ENCODE measurements around the gene PPIL6. TPM values are rescaled to one million over a fixed set of nuclear protein-coding genes. Genes with fewer than 3 reads are reported as not detected.

PPIL6 gene
- polyA plus RNA-seq, 1 donor from 2014 or later: 1.1 TPM

DNA sequence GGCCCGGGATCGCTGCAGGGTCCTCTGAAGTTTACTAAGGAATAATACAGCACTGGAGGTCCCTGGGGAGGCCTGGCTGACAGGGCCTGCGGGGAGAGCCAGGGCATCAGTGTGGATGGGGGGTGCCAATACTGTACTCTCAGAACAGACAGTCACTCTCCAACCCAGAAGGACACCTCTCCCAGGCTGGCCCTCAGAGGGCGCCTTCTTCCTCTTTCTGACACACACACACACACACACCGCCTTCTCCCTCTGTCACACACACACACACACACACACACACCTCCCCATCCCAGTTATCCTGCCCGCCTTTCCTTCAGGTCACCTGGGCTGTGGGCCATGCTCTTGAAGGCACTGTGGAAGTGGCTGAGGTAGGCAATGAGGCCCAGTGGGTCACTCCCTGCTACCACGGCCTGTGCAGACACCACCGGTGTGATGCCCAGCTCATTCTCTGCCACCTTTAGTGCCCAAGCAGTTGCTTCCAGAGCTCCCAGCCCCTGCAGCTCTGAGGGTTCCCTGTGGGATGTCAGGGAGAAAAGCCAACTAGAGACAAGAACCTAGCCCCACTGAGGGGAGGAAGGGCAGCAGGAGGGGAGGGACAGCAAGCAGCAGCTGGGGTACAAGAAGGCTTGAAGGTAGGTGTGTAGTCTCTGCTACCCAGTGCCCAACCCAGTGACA, 7.6 kb upstream of the PPIL6 start:
- Mint-ChIP-seq H3K9me3 (no peaks in the 10 kb centered on the region), H3K4me1 (peaks cover 27 to 37% (median 28%) of the 10 kb centered on the region in 3 donors), H3K27ac (peak overlapping the region; percentile 80 to 97 (median 87)), H3K36me3 (no peaks in the 10 kb centered on the region), H3K4me3 (peak overlapping the region; percentile 25 to 84 (median 48)), H3K27me3 (no peaks in the 10 kb centered on the region)

DNA sequence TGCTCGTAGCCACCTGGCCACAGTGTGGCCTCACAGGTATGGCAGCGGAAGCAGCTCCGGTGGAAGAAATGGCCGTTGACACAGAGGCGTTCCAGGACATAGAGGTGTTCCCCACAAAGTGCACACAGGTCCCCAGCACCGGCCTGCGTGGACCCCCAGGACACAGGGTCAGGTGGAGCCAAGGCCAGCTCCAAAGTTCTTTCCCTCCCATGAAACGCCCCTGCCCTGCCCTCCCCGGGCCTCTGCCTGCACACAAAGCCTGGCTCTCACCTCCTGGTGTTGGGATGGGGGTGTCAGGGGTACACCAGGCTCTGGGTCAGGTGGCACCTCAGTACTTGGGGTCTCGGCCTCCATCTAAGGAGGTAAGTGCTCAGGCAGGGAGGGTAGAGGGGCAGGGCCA, 6.7 kb upstream of the PPIL6 start:
- no peaks in the 10 kb centered on the region for H3K27me3 Mint-ChIP-seq
- peaks cover 31 to 40% (median 31%) of the 10 kb centered on the region in 3 donors for H3K4me1 Mint-ChIP-seq
- H3K4me3 Mint-ChIP-seq: peak overlapping the region in 1 of 4 donors; percentile 84
- no peaks in the 10 kb centered on the region for H3K9me3 Mint-ChIP-seq
- no peaks in the 10 kb centered on the region for H3K36me3 Mint-ChIP-seq
- H3K27ac Mint-ChIP-seq: peak overlapping the region in 2 of 3 donors; percentile 97 to 99

DNA sequence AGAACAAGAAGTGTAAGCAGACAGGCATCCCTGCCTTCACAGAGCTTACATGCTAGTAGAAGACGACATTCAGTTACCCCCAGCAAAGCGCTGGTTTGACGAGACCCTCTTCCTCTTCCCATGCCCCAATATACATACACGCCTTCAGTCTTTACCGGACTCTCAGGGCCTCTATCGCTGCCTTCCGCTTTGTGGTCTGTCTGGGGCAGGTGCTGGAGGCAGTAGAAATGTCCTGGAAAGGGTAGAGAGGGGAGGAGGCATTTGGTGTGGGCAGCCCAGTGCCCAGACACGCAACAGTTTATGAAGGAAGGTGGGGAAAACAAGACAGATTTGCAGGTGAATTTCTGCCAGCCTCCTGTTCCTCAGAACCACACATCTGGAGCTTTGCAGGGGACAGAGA, 6.1 kb upstream of the PPIL6 start:
- Mint-ChIP-seq H3K27ac (peak overlapping the region in 1 of 3 donors; percentile 99), H3K4me1 (peaks cover 32 to 41% (median 34%) of the 10 kb centered on the region in 3 donors), H3K9me3 (no peaks in the 10 kb centered on the region), H3K36me3 (no peaks in the 10 kb centered on the region), H3K27me3 (no peaks in the 10 kb centered on the region), H3K4me3 (peak overlapping the region in 1 of 4 donors; percentile 84)

DNA sequence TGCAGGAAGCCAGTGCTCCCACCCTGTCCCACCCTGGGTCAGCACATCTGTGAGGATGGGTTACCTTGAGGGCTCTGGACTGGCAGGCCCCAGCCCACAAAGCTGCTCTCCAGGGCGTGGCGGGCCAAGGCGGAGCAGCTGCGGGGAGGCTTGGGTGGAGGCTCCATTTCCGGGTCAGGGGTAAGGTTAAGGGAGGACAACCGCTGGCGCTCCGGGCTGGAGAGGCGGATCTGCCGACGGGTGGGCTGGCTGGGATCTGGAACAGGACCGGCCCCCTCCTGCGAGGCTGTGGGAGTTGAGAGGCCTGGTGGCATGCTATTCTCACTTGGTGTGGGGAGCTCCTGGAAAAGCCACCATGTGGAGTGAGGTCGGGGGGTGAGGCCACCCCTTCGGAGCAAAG, 5.6 kb upstream of the PPIL6 start:
- peak overlapping the region in 1 of 4 donors; percentile 84 for H3K4me3 Mint-ChIP-seq
- H3K4me1 Mint-ChIP-seq: peaks cover 36 to 42% (median 38%) of the 10 kb centered on the region in 3 donors
- H3K9me3 Mint-ChIP-seq: no peaks in the 10 kb centered on the region
- H3K36me3 Mint-ChIP-seq: no peaks in the 10 kb centered on the region
- peak overlapping the region in 1 of 3 donors; percentile 99 for H3K27ac Mint-ChIP-seq
- H3K27me3 Mint-ChIP-seq: no peaks in the 10 kb centered on the region

DNA sequence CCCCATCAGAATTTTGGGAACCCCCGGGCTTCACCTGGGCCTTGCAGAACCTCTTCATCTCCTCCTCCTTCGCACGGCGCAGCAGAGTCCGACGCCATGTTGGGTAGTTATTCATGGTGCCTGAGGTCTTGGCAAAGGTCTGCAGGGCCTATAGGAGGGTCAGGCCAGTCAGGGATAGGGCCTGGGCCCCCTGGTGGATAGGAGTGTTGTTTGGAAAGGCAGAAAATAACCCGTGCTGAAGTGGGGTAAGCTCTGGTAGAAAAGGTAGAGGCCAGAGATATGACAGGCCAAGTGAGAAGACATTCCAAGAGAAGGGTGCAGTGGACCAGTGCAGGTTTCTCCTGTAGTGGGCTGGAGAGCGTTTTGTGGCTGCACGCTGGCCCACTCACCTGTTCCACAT, 5.0 kb upstream of the PPIL6 start:
- no peaks in the 10 kb centered on the region for H3K27me3 Mint-ChIP-seq
- H3K9me3 Mint-ChIP-seq: no peaks in the 10 kb centered on the region
- H3K4me1 Mint-ChIP-seq: peaks cover 32 to 36% (median 34%) of the 10 kb centered on the region in 3 donors
- no peaks in the 10 kb centered on the region for H3K36me3 Mint-ChIP-seq
- peak overlapping the region in 1 of 3 donors; percentile 99 for H3K27ac Mint-ChIP-seq
- peak overlapping the region in 1 of 4 donors; percentile 99 for H3K4me3 Mint-ChIP-seq

DNA sequence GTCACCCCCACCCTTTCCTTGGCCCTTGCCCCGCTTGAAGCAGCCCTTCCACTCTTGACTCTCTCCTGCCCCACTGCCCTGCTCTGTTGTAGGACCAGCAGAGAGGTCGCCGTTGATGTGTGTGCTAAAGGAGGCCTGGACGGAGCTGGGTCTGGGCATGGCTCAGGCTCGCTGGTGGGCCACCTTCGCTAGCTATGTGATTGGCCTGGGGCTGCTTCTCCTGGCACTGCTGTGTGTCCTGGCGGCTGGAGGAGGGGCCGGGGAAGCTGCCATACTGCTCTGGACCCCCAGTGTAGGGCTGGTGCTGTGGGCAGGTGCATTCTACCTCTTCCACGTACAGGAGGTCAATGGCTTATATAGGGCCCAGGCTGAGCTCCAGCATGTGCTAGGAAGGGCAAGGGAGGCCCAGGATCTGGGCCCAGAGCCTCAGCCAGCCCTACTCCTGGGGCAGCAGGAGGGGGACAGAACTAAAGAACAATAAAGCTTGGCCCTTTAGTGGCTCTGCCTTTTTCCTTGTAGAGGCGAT, 3.1 kb upstream of the PPIL6 start:
- H3K9me3 Mint-ChIP-seq: no peaks in the 10 kb centered on the region
- peaks cover 23 to 33% (median 30%) of the 10 kb centered on the region in 3 donors for H3K4me1 Mint-ChIP-seq
- no peaks in the 10 kb centered on the region for H3K36me3 Mint-ChIP-seq
- H3K27ac Mint-ChIP-seq: peak overlapping the region; percentile 73 to 99 (median 73)
- H3K4me3 Mint-ChIP-seq: peak overlapping the region in 2 of 4 donors; percentile 72 to 99
- no peaks in the 10 kb centered on the region for H3K27me3 Mint-ChIP-seq

DNA sequence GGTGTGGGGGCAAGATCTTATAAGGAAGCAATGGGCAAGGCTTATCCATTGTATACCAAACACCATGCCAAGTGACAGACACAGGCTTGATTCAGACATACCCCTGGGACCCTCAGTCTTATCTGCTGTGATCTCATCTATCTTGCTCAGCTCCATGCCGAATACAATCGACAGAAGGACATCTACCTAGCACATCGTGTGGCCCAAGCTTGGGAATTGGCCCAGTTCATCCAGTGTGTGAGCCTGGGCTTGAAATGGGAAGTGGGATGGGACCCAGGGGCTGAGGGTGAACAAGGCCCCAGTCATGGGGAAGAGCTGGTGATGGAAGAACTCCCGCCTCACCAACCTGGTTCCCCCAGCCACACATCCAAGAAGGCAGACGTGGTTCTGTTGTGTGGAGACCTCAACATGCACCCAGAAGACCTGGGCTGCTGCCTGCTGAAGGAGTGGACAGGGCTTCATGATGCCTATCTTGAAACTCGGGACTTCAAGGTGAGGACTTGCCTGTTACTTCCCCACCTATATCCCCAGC, 2.0 kb upstream of the PPIL6 start:
- H3K4me3 Mint-ChIP-seq: peak overlapping the region; percentile 73 to 99 (median 92)
- peak overlapping the region; percentile 88 to 99 (median 96) for H3K27ac Mint-ChIP-seq
- H3K4me1 Mint-ChIP-seq: peaks cover 19 to 25% (median 24%) of the 10 kb centered on the region in 3 donors
- H3K36me3 Mint-ChIP-seq: no peaks in the 10 kb centered on the region
- no peaks in the 10 kb centered on the region for H3K27me3 Mint-ChIP-seq
- no peaks in the 10 kb centered on the region for H3K9me3 Mint-ChIP-seq

DNA sequence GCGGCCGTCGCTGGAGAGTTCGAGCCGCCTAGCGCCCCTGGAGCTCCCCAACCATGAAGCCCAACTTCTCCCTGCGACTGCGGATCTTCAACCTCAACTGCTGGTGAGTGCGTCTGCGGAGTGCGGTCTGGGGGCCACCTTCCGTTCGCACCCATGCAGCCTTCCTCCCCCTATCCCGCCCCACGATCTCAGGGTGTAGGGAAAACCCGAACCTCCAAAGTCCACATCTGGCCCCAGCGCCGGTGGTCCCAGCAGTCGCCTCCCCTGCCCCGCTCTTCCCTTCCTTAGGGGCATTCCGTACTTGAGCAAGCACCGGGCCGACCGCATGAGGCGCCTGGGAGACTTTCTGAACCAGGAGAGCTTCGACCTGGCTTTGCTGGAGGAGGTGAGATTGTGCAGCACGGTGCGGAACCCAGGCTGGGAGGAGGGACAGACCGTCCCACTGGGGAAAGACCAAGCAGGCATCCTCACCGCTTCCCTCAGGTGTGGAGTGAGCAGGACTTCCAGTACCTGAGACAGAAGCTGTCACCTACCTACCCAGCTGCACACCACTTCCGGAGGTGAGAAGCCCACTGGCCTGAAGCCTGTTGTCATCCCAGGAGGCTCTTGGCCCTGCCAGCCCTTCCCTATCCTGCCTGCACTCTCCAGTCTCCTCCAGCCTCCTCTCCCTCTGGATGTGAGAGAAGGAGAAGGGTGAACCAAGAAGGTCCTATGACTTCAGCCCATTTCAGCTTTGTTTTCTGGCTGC, 815 bp upstream of the PPIL6 start:
- peak overlapping the region; percentile 96 to 99 (median 98) for H3K27ac Mint-ChIP-seq
- peaks cover 19 to 22% (median 20%) of the 10 kb centered on the region in 3 donors for H3K4me1 Mint-ChIP-seq
- H3K36me3 Mint-ChIP-seq: no peaks in the 10 kb centered on the region
- H3K9me3 Mint-ChIP-seq: no peaks in the 10 kb centered on the region
- H3K4me3 Mint-ChIP-seq: peak overlapping the region; percentile 91 to 99 (median 94)
- H3K27me3 Mint-ChIP-seq: no peaks in the 10 kb centered on the region

DNA sequence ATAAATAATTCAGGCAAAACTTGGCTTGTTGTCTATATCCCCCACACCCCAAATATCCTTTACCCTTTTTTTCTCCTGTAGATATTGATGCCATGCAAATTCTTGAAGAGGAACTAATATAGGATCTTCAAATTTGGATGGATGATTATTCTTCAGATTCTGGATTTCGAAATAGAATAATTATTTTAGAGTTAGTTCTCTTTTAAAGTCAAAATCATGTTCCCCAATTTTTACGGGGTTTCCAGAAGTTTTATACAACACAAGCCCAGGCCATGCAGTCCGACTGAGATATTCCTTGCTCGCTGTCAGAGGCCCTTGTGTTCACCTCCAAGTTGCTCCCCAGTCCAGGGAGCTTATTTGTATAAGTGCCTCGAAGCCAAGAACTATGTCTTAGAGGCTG, 4.4 kb downstream of the PPIL6 start:
- Mint-ChIP-seq H3K27me3 (no peaks in the 10 kb centered on the region), H3K4me1 (peaks cover 1 to 7% (median 4%) of the 10 kb centered on the region in 3 donors), H3K27ac (no peak overlapping the region), H3K4me3 (no peak overlapping the region), H3K9me3 (no peaks in the 10 kb centered on the region), H3K36me3 (no peaks in the 10 kb centered on the region)

DNA sequence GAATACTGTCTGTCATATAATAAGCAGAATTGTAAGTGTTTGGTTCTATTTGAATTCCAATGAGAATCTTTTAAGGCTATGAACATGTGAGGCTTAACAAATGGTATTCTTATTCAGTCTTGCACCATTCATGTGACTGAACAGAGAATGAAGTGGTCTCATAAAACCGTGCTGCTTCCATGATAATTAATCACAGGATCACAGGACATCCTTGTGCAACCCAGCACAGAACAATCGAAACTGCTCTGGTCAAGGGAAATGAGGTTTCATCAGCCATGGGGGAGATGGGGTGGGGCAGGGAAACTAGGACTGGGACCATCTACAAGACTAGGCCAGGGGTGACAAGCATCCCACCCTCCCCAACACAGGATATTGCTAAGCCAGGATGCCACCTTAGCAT, 6.0 kb downstream of the PPIL6 start:
- no peak overlapping the region for H3K4me3 Mint-ChIP-seq
- peaks cover 0 to under 1% (median 0%) of the 10 kb centered on the region in 3 donors for H3K4me1 Mint-ChIP-seq
- no peaks in the 10 kb centered on the region for H3K9me3 Mint-ChIP-seq
- peaks cover 2% of the 10 kb centered on the region for H3K36me3 Mint-ChIP-seq
- H3K27ac Mint-ChIP-seq: peak overlapping the region in 1 of 3 donors; percentile 85
- H3K27me3 Mint-ChIP-seq: no peaks in the 10 kb centered on the region

DNA sequence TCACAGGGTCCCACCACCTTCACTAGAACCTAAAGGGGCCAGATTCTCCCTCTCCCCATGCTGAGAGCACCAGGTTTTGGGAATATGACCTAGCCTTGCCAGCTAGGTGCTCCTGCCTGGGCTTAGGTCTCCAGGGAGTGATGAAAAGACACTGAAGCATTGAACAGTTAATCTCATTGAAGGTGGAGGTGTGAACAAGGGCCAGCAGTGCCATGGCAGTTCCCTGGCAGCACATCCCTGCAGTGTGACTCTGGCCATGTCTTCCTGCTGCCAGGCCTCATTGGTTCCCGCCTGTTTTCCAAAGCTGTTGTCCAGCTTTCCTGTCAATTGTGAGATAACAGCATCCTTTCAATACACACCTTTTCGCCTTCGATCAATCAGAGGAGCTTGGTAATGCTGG, 10.9 kb downstream of the PPIL6 start:
- Mint-ChIP-seq H3K9me3 (no peaks in the 10 kb centered on the region), H3K36me3 (peaks cover 2% of the 10 kb centered on the region), H3K27me3 (peaks cover 2% of the 10 kb centered on the region), H3K27ac (no peak overlapping the region), H3K4me1 (no peaks in the 10 kb centered on the region), H3K4me3 (no peak overlapping the region)

DNA sequence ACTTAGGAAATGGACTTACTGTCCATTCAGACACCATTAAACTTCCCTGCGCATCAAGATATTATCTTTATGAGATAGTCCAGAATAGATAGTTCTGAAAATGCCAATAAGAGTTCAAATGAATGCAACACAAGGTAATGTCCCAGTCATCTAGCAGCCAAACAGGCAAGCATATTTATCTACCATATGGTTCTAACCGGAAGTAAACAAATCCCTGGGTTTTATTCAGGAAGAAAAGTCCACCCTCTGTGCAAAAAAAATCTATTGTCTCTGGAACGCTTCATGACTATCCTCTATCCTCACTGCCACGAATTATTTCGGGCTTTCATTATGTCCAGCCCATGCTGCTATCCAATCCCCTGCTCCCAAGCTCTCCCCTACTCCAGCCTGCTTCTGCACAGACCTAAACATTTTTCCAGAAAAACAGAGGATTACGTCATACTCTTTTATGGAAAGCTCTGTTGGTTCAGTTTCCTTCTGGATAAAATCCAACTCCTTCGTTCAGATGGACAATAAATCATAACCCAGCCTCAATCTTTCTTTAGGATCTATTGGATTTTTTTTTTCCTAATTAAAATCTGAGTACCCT, 11.4 kb downstream of the PPIL6 start:
- Mint-ChIP-seq H3K27me3 (peaks cover 2% of the 10 kb centered on the region), H3K27ac (no peak overlapping the region), H3K9me3 (no peaks in the 10 kb centered on the region), H3K4me3 (no peak overlapping the region), H3K4me1 (peaks cover 0 to 1% (median 0%) of the 10 kb centered on the region in 3 donors), H3K36me3 (peaks cover 2% of the 10 kb centered on the region)

DNA sequence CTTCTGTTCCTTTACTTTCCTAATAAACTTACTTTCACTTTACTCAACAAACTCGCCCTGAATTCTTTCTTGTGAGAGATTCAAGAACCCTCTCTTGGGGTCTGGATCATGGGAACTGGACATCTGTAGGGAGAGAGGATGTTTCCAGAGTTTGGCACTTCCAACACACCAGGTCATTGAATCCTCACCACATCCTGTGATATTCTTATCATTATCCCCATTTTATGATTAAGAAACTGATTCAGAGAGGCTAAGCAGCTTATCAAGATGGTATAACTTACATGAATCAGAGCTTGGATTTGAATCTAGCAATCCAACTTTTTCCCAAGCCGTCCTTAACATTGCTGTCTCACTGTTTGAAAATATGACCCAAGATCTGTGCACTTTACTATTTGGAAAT, 15.5 kb downstream of the PPIL6 start:
- peak overlapping the region in 1 of 4 donors; percentile 68 for H3K4me3 Mint-ChIP-seq
- peaks cover 2% of the 10 kb centered on the region for H3K36me3 Mint-ChIP-seq
- H3K27ac Mint-ChIP-seq: no peak overlapping the region
- no peaks in the 10 kb centered on the region for H3K9me3 Mint-ChIP-seq
- peaks cover 0 to 3% (median 0%) of the 10 kb centered on the region in 3 donors for H3K4me1 Mint-ChIP-seq
- H3K27me3 Mint-ChIP-seq: peaks cover 2% of the 10 kb centered on the region

DNA sequence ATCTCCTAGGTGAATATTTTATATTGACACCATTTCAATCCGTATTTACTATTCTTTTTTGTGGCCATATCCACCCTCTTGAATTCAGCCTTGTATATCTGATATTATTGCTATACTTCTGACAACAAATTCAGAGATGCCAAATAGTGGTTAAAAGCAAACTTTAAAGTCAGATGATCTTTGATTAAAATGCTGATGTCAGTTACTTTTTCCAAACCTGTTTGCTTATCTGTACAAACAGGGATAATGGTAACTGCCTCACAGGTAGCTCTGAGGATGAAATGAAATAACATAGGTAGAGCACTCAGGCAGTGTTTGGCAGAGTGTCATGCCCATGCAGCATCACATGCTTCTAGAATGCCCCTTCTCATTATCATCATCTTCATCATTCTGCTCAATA, 19.2 kb downstream of the PPIL6 start:
- no peaks in the 10 kb centered on the region for H3K27me3 Mint-ChIP-seq
- H3K4me3 Mint-ChIP-seq: no peak overlapping the region
- H3K36me3 Mint-ChIP-seq: peaks cover 2% of the 10 kb centered on the region
- no peak overlapping the region for H3K27ac Mint-ChIP-seq
- no peaks in the 10 kb centered on the region for H3K9me3 Mint-ChIP-seq
- H3K4me1 Mint-ChIP-seq: peaks cover 0 to 3% (median 0%) of the 10 kb centered on the region in 3 donors

DNA sequence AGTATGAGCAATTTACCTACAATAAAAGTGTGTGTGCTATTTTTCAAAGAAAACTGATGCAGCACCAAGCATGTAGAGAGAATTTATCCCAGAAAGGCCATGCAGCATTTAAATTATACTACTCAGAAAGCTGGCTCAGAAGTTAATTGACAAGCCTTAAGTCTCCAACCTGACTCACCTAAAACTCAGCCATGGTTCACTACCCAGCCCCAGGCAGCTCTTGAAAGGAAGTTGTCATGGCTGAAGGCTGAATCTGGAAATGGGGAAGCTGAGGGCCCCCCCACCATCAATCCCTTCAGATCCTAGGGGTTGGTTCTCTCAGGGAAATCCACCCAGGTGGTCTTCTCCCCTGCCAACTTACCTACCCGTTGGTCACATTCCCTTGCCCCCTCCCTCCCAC, 19.7 kb downstream of the PPIL6 start:
- H3K27ac Mint-ChIP-seq: no peak overlapping the region
- no peaks in the 10 kb centered on the region for H3K27me3 Mint-ChIP-seq
- peaks cover 2% of the 10 kb centered on the region for H3K36me3 Mint-ChIP-seq

More for the DNA sequence above, 19.7 kb downstream of the PPIL6 start:
- Mint-ChIP-seq H3K4me1 (peaks cover 0 to 3% (median 0%) of the 10 kb centered on the region in 3 donors), H3K9me3 (no peaks in the 10 kb centered on the region), H3K4me3 (no peak overlapping the region)
